ENCODE results near the gene TPD52L2.
"Not testable (repeated sequence)": the region's sequence is repeated elsewhere in the genome, so short reads cannot be mapped to it uniquely, and the experiment has no call there.

The TPD52L2 gene

DNA sequence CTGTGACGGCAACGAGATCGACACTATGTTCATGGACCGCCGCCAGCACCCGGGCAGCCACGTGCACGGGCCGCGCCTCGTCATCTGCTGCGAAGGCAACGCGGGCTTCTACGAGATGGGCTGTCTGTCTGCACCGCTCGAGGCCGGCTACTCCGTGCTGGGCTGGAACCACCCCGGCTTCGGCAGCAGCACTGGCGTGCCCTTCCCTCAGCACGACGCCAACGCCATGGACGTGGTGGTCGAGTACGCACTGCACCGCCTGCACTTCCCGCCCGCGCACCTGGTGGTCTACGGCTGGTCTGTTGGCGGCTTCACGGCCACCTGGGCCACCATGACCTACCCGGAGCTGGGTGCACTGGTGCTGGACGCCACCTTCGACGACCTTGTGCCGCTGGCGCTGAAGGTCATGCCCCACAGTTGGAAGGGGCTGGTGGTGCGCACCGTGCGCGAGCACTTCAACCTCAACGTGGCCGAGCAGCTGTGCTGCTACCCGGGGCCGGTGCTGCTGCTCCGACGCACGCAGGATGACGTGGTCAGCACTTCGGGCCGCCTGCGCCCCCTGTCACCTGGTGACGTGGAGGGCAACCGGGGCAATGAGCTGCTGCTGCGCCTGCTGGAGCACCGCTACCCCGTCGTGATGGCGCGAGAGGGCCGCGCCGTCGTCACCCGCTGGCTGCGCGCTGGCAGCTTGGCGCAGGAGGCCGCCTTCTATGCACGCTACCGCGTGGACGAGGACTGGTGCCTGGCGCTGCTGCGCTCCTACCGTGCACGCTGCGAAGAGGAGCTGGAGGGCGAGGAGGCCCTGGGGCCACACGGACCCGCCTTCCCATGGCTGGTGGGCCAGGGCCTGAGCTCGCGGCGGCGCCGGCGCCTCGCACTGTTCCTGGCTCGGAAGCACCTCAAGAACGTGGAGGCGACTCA lies 2.8 kb upstream of the TPD52L2 start:
- H3K4me3 ChIP-seq = no peak overlapping the region
- H3K4me1 ChIP-seq = peaks cover 69% of the 10 kb centered on the region
- H3K27me3 ChIP-seq = no peaks in the 10 kb centered on the region
- TF ChIP-seq Cebpa-rat (IDR thresholded peaks at IDR 0.05) = no peak
- H3K4me2 ChIP-seq = no peak overlapping the region
- peaks cover 25% of the 10 kb centered on the region for H3K36me3 ChIP-seq
- H3K9ac ChIP-seq = no peak overlapping the region
- H4K20me1 ChIP-seq = peaks cover 19% of the 10 kb centered on the region
- no peaks in the 10 kb centered on the region for H3K9me3 ChIP-seq
- H3K27ac ChIP-seq = no peak overlapping the region

DNA sequence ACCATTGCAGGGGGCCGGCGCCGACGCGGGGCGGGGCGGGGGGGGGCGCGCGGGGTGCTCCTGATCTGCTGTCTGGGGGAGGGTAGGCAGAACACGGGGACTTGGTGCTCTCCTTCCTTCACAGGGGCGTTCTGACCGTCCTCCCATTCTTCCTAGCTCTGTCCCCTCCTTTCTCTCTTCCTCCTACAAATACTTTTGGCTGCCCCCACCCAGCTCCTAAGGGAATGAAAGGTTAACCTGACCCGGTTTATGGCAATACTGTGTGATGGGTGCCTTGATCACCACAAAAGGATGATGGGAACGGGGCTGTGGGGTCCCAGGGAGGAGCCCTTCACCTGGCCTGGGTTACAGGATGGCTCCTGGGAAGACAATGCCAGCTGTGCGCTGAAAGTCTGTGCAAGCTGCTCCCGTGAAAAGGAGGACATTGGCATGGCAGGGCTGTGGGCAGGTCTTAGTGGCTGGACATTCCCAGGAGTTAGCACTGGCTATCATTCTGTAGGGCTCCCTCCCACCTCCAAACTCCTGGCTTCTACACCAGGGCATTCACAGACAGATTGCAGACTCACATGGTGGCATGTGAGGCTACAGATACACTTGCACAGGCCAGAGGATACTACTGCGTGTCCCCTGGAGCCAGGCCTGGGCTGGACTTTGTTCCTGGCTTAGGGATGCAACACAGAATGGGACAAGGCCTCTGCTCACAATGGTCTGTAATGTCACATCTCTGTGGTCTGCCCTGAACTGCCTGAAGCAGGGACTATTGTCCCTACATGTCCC lies 1.9 kb upstream of the TPD52L2 start:
- Histone ChIP-seq H3K4me2 (peak overlapping the region; percentile 85), H3K9me3 (no peaks in the 10 kb centered on the region), H3K4me3 (peak overlapping the region; percentile 92), H3K36me3 (peaks cover 32% of the 10 kb centered on the region), H4K20me1 (peaks cover 29% of the 10 kb centered on the region), H3K27ac (peak overlapping the region; percentile 94), H3K27me3 (no peaks in the 10 kb centered on the region), H3K9ac (peak overlapping the region; percentile 93), H3K4me1 (peaks cover 69% of the 10 kb centered on the region)
- TF ChIP-seq Cebpa-rat (IDR thresholded peaks at IDR 0.05) = no peak

DNA sequence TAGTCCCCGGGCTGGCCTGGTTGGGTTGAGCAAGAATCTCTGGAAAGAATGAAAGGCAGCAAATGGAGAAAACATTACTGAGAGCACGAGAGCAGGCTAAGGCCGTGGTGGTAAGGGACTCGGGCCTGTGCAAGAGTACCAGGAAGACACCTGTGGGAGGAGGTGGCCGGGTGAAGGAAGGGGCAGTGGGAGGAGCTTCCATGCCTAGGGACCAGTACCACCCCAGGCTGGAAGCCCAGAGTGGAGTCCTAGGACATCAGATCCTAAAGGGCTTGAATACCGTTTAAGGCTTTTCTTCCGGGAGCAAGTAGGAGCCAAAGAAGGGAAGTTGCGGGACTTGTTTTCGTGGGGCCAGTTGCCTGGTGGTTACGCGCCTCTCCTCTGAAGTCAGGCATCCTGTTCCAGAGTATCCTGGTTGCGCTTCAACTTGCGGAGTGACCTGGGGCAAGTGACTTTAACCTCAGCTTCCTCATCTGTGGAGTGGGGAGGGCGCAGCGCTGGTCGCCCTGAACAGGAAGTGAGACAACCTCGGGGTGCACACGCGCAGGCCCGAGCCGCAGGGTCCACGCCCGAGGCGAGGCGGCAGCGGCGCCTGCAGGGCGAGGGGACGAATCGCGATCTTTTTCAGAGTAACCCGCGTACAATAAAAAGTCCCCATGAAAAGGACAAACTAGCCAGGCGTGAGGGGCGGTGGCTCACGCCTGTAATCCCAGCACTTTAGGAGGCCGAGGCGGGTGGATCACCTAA lies 1.1 kb upstream of the TPD52L2 start:
- H3K4me1 ChIP-seq = peaks cover 64% of the 10 kb centered on the region
- peaks cover 40% of the 10 kb centered on the region for H3K36me3 ChIP-seq
- peaks cover 37% of the 10 kb centered on the region for H4K20me1 ChIP-seq
- H3K9ac ChIP-seq = peak overlapping the region; percentile 93
- no peaks in the 10 kb centered on the region for H3K27me3 ChIP-seq
- H3K4me2 ChIP-seq = peak overlapping the region; percentile 85
- H3K4me3 ChIP-seq = peak overlapping the region; percentile 92
- H3K9me3 ChIP-seq = no peaks in the 10 kb centered on the region
- peak overlapping the region; percentile 94 for H3K27ac ChIP-seq
- no peak for TF ChIP-seq Cebpa-rat (IDR thresholded peaks at IDR 0.05)

DNA sequence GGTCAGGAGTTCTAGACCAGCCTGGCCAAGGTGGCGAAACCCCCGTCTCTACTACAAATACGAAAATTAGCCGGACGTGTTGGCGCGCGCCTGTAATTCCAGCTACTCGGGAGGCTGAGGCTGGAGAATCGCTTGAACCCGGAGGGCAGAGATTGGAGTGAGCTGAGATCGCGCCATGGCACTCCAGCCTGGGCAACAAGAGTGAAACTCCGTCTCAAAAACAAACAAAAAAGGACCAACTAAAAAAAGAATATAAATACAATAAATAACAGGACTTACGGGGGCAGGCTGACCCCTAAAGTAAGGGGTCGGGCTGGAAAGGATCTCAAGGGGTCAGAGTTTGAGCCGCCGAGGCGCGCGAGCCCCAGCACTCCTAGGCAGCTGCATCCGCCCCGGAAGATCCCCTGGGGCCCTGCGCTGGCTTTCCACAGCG lies 509 bp upstream of the TPD52L2 start:
- Histone ChIP-seq H3K9ac (peak overlapping the region; percentile 93), H4K20me1 (peaks cover 42% of the 10 kb centered on the region), H3K36me3 (peaks cover 46% of the 10 kb centered on the region), H3K4me3 (peak overlapping the region; percentile 92), H3K9me3 (no peaks in the 10 kb centered on the region), H3K4me1 (peaks cover 58% of the 10 kb centered on the region), H3K27me3 (no peaks in the 10 kb centered on the region), H3K4me2 (peak overlapping the region; percentile 85), H3K27ac (peak overlapping the region; percentile 94)
- TF ChIP-seq Cebpa-rat (IDR thresholded peaks at IDR 0.05) = no peak

DNA sequence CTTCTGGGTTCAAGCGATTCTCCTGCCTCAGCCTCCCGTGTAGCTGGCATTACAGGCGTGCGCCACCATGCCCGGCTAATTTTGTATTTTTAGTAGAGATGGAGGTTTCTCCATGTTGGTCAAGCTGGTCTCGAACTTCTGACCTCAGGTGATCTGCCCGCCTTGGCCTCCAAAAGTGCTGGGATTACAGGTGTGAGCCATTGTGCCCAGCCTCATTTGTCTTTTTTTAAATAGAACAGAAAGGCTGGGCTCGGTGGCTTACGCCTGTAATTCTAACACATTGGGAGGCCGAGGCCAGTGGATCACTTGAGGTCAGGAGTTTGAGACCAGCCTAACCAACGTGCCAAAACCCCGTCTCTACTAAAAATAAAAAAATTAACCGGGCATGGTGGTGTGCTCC lies 2.0 kb downstream of the TPD52L2 start:
- not testable (repeated sequence) for H3K4me3 ChIP-seq, H3K9me3 ChIP-seq, H3K27ac ChIP-seq, H3K27me3 ChIP-seq, H3K9ac ChIP-seq
- Histone ChIP-seq H4K20me1 (peaks cover 47% of the 10 kb centered on the region), H3K4me1 (peaks cover 44% of the 10 kb centered on the region), H3K4me2 (peak overlapping the region; percentile 85), H3K36me3 (peaks cover 57% of the 10 kb centered on the region)

DNA sequence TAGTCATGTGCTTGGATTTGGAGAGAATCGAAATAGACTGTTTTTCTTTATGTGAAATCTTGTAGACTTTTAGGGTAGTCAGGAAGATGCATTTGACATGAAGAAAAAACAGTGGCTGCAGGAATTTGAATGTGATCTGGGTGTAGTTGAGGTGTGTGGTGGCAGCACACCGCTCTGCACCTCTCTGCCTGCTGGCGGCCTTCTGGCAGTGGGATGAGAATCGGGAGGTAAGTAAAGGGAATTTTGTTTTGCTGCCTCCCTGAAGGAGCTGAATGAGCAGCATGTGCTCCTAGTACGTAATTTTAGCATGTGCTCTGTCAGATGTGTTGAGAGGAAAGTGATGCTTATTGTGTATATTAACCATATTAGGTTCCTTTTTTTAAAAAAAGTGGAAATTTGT lies 3.2 kb downstream of the TPD52L2 start:
- Histone ChIP-seq H3K4me2 (no peak overlapping the region; the same call in 1 of the 2 replicates), H3K4me1 (peaks cover 53% of the 10 kb centered on the region), H3K27ac (no peak overlapping the region), H3K36me3 (peaks cover 62% of the 10 kb centered on the region), H4K20me1 (peaks cover 47% of the 10 kb centered on the region), H3K27me3 (no peaks in the 10 kb centered on the region), H3K4me3 (no peak overlapping the region), H3K9ac (no peak overlapping the region), H3K9me3 (no peaks in the 10 kb centered on the region)
- no peak for TF ChIP-seq Cebpa-rat (IDR thresholded peaks at IDR 0.05)

DNA sequence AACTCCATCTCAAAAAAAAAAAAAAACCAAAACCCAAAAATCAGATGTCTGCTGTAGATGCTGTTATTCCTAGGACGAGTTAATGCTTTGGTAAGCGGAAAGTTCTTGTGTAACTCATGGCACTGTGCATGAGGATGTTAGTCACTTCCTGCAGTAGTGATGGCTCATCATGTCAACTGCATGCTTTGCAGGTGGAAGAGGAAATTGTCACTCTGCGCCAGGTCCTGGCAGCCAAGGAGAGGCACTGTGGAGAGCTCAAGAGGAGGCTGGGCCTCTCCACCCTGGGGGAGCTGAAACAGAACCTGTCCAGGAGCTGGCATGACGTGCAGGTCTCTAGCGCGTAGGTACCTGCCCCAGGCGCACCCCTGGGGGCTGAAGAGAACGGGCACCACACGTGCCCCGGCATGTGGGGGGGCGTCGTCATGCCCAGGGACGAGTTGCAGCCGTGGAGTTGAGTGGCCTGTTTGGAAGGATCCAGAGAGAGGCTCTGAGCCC lies 8.5 kb downstream of the TPD52L2 start:
- Histone ChIP-seq H4K20me1 (peaks cover 27% of the 10 kb centered on the region), H3K36me3 (peaks cover 71% of the 10 kb centered on the region), H3K4me3 (peak overlapping the region; percentile 29; the same call in 1 of the 2 replicates), H3K27me3 (no peaks in the 10 kb centered on the region), H3K9ac (0 out of 2 replicates have a peak overlapping the region, but pooled peaks have one; percentile 26), H3K27ac (peak overlapping the region; percentile 66), H3K4me1 (peaks cover 66% of the 10 kb centered on the region), H3K9me3 (peaks cover 5% of the 10 kb centered on the region; the same call in 1 of the 2 replicates), H3K4me2 (peak overlapping the region; percentile 92)
- TF ChIP-seq Cebpa-rat (IDR thresholded peaks at IDR 0.05) = no peak

DNA sequence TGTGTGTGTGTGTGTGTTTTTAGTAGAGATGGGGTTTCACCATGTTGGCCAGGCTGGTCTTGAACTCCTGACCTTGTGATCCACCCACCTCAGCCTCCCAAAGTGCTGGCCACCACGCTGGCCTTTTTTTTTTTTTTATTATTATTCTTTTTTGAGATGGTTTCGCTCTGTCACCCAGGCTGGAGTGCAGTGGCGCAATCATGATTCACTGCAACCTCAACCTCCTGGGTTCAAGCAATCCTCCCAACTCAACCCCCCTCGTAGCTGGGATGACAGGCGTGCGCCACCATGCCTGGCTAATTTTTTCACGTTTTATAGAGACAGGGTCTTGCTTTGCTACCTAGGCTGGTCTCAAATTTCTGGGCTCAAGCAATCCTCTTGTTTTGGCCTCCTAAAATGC lies 9.2 kb downstream of the TPD52L2 start:
- H3K27me3 ChIP-seq, H3K4me3 ChIP-seq, H3K9me3 ChIP-seq, H3K9ac ChIP-seq: not testable (repeated sequence)
- Histone ChIP-seq H3K36me3 (peaks cover 64% of the 10 kb centered on the region), H3K4me2 (peak overlapping the region; percentile 92), H3K27ac (peak overlapping the region; percentile 85), H4K20me1 (peaks cover 27% of the 10 kb centered on the region), H3K4me1 (peaks cover 73% of the 10 kb centered on the region)
- peak; percentile 22; the same call in 1 of the 2 replicates for TF ChIP-seq Cebpa-rat (IDR thresholded peaks at IDR 0.05)

DNA sequence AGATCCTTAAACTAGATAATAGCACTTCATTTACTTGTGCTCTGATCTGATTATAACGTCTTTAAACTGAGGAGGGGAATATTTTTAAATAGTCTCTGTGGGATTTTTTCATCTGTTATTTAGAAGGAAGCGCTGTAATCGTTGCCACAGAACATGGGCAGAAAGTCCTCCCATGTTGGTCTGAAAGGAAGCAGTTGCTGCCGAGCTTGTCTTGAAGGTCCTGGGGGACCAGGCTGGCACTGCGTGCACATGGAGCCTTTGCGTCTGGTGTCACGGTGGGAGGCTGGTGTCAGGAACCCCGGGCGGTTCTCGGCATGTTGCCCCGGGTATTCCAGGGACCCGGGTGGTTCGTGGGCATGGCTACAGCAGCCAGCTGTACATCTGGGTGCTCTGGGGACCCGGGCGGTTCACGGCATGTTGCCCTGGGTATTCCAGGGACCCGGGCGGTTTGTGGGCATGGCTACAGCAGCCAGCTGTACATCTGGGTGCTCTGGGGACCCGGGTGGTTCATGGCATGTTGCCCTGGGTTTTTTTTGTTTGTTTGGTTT lies 11.5 kb downstream of the TPD52L2 start:
- Histone ChIP-seq H3K27me3 (no peaks in the 10 kb centered on the region), H4K20me1 (peaks cover 35% of the 10 kb centered on the region), H3K36me3 (peaks cover 54% of the 10 kb centered on the region), H3K9me3 (peaks cover 5% of the 10 kb centered on the region; the same call in 1 of the 2 replicates), H3K4me3 (peak overlapping the region; percentile 48), H3K9ac (peak overlapping the region; percentile 72; the same call in 1 of the 2 replicates), H3K4me1 (peaks cover 82% of the 10 kb centered on the region), H3K4me2 (peak overlapping the region; percentile 92), H3K27ac (peak overlapping the region; percentile 94)
- peak; percentile 36; the same call in 1 of the 2 replicates for TF ChIP-seq Cebpa-rat (IDR thresholded peaks at IDR 0.05)
